ENCODE measurements around the gene ALAS1. TPM values are rescaled to one million over a fixed set of nuclear protein-coding genes. Genes with fewer than 3 reads are reported as not detected.

ALAS1 gene
- total RNA-seq, 2 donors from 2014 or later: 28.4 to 33.3 TPM

- H3K36me3 ChIP-seq: no peaks in the 10 kb centered on the region
- no peak for ATAC-seq (ENCODE audit: insufficient number of reproducible peaks, low FRiP score, low read depth)
- peaks cover 0 to 4% of the 10 kb centered on the region in 2 donors for H3K4me1 ChIP-seq (ENCODE audit: control insufficient read depth in 1 of 2, low read depth in 2 of 2)
- no peak overlapping the region for H3K27ac ChIP-seq
- no peaks in the 10 kb centered on the region for H3K9me3 ChIP-seq
- TF ChIP-seq CTCF (IDR thresholded peaks at IDR 0.05): no peak
- no peak for DNase-seq (ENCODE audit: low spot score)
- H3K4me3 ChIP-seq: no peak overlapping the region
- H3K27me3 ChIP-seq (replicated peaks; ENCODE audit: insufficient read depth): no peaks in the 10 kb centered on the region
Observed at GRCh38 chr3:52173101-52173500, 24.9 kb upstream of the ALAS1 start.

GRCh38 chr3:52174896-52175295 lies 23.1 kb upstream of the ALAS1 start:
- no peak for DNase-seq (ENCODE audit: low spot score)

GRCh38 chr3:52175416-52176179 lies 22.4 kb upstream of the ALAS1 start:
- no peaks in the 10 kb centered on the region for H3K36me3 ChIP-seq
- H3K4me3 ChIP-seq: no peak overlapping the region
- no peak overlapping the region for H3K27ac ChIP-seq
- DNase-seq (ENCODE audit: low spot score) (no peak), ATAC-seq (ENCODE audit: insufficient number of reproducible peaks, low FRiP score, low read depth) (no peak)
- H3K4me1 ChIP-seq (ENCODE audit: control insufficient read depth in 1 of 2, low read depth in 2 of 2): peaks cover 0 to 4% of the 10 kb centered on the region in 2 donors
- no peak for TF ChIP-seq CTCF (IDR thresholded peaks at IDR 0.05)
- no peaks in the 10 kb centered on the region for H3K9me3 ChIP-seq
- H3K27me3 ChIP-seq (replicated peaks; ENCODE audit: insufficient read depth): no peaks in the 10 kb centered on the region

More at GRCh38 chr3:52174896-52175295, 23.1 kb upstream of the ALAS1 start:
- no peaks in the 10 kb centered on the region for H3K36me3 ChIP-seq
- TF ChIP-seq CTCF (IDR thresholded peaks at IDR 0.05): no peak
- no peak for ATAC-seq (ENCODE audit: insufficient number of reproducible peaks, low FRiP score, low read depth)
- no peaks in the 10 kb centered on the region for H3K27me3 ChIP-seq (replicated peaks; ENCODE audit: insufficient read depth)
- H3K27ac ChIP-seq: no peak overlapping the region
- no peak overlapping the region for H3K4me3 ChIP-seq
- H3K9me3 ChIP-seq: no peaks in the 10 kb centered on the region
- peaks cover 0 to 4% of the 10 kb centered on the region in 2 donors for H3K4me1 ChIP-seq (ENCODE audit: control insufficient read depth in 1 of 2, low read depth in 2 of 2)

GRCh38 chr3:52176180-52176752 lies 21.7 kb upstream of the ALAS1 start:
- no peak for DNase-seq (ENCODE audit: low spot score)
- no peak overlapping the region for H3K27ac ChIP-seq
- no peak overlapping the region for H3K4me3 ChIP-seq
- ATAC-seq (ENCODE audit: insufficient number of reproducible peaks, low FRiP score, low read depth): no peak
- no peaks in the 10 kb centered on the region for H3K9me3 ChIP-seq
- peaks cover 0 to 4% of the 10 kb centered on the region in 2 donors for H3K4me1 ChIP-seq (ENCODE audit: control insufficient read depth in 1 of 2, low read depth in 2 of 2)
- no peak for TF ChIP-seq CTCF (IDR thresholded peaks at IDR 0.05)
- no peaks in the 10 kb centered on the region for H3K36me3 ChIP-seq
- no peaks in the 10 kb centered on the region for H3K27me3 ChIP-seq (replicated peaks; ENCODE audit: insufficient read depth)

GRCh38 chr3:52176951-52177700 lies 20.8 kb upstream of the ALAS1 start:
- DNase-seq (ENCODE audit: low spot score) (no peak), ATAC-seq (ENCODE audit: insufficient number of reproducible peaks, low FRiP score, low read depth) (no peak)

More at GRCh38 chr3:52176951-52177700, 20.8 kb upstream of the ALAS1 start:
- H3K27me3 ChIP-seq (replicated peaks; ENCODE audit: insufficient read depth): no peaks in the 10 kb centered on the region
- no peak overlapping the region for H3K27ac ChIP-seq
- no peaks in the 10 kb centered on the region for H3K9me3 ChIP-seq
- peaks cover 0 to 4% of the 10 kb centered on the region in 2 donors for H3K4me1 ChIP-seq (ENCODE audit: control insufficient read depth in 1 of 2, low read depth in 2 of 2)
- no peak overlapping the region for H3K4me3 ChIP-seq
- no peaks in the 10 kb centered on the region for H3K36me3 ChIP-seq
- TF ChIP-seq CTCF (IDR thresholded peaks at IDR 0.05): no peak

Data from thoracic aorta (tissue), 2 donors.